AG08396 (cell line): ENCODE measurements around the gene C17orf78.
"Not testable (repeated sequence)": the region's sequence is repeated elsewhere in the genome, so short reads cannot be mapped to it uniquely, and the experiment has no call there.

Experiments
- DNase-seq: peaks from one replicate; pipeline ENCODE4 v3.0.0; 2012; ENCODE audit warnings: low spot score, mixed read lengths

Gene C17orf78

DNA sequence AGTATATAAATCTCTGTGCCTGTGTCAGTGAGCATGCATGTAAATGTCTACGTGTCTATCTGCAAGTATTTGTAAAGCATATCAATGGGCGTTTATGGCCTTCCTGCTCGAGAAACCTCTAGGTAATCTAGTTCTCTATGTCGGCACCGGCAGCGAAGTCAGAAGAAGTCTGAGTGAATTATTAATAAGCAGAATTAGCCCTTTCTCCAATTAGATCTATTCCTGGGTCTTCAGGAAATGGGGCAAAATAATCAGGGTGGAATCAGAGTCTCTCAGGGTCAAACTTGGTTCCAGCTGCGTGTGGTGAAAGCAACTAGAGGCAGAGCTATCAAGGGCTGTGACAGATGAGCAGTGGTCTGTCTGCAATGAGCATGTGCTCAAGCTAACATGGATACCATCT, at the start of gene C17orf78:
TSS of gene C17orf78 (plus strand) at position 280 of the 400 bp plus-strand sequence. CDS start at position 388, 108 bp downstream.
- no peak for DNase-seq

DNA sequence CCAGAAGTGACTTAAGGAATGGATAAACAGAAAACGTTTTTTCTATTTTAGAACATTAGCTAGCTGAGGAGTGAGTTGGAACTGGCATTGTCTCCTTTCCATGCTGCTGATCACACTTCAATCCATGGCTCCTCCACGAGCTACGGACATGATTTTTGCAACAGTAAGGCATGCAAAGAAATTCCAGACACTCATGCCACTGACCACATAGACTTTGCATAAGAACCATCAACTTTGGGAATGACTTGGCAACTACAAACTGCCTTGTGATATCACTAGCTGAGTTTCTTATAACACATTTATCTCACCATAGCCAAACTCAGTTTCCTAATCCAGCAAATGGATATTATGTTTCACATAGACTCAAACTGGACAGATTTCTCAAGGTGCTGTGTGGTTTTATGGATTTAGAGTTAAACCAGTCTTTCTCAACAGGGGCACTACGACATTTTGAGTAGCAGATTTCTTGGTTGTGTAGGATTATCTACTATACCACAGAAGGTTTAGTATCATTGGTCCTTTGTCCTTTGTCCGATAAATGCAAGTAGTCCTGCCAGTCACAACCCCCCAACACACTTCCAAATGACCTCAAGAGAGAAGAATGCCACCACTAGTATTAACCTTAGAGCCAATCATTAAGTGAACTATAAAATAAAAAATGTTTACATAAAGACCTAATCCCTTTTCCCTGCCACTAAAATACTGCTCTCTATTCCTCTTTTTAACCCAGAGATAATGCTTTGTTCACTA, 48.3 kb upstream of the C17orf78 start:
- DNase-seq = peak; percentile 66

DNA sequence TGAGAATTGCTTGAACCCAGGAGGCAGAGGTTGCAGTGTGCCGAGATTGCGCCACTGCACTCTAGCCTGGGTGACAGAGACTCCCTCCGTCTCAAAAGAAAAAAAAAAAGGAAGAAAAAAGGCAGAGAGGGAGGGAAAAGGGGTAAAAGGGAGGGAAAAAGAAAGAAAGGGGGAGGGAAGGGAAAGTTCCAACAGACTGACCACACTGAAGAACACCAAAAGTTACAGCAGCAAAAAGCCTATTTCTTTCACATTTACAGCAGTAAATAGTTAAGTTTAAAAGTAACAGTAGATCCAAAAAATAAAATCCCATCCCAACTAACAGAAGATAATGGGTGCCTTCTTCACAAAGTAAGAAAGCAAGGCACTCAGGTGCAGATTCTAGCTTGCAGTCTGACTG, 36.9 kb upstream of the C17orf78 start:
- DNase-seq = no peak

DNA sequence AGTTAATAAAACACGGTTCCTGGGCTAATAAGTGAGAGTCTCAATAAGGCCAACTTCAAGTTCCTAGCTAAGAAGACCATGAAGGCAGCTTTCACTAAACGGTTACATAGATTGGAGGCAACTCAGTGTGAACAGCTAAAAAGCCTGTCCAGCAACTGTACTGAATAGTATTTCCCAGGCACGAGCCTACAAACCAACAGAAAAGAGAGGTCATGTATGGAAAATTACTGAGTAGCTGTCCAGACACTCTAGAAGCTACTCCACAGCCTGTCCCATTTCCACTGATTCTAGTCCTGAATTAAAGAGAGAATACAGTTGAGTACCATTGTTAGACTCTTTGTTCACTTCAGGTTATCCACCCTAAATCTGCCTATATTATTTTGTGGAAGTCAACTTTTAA, 36.5 kb upstream of the C17orf78 start:
- no peak for DNase-seq

DNA sequence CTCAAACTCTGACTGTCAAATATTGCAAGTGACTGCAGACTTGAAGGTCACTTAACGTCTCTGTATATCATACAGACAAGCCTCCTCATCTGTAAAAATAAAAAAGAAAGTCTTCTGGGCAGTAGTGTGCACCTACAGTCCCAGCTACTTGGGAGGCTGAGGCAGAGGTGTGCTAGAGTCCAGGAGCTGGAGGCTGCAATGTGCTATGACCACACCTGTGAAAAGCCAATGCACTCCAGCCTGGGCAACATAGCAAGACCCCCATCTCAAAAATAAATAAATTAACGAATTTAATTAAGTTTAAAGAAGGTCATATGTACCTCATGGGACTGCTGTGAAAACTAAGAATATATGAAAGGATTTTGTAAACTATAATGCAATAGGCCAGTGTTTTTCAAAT, 35.0 kb upstream of the C17orf78 start:
- no peak for DNase-seq

DNA sequence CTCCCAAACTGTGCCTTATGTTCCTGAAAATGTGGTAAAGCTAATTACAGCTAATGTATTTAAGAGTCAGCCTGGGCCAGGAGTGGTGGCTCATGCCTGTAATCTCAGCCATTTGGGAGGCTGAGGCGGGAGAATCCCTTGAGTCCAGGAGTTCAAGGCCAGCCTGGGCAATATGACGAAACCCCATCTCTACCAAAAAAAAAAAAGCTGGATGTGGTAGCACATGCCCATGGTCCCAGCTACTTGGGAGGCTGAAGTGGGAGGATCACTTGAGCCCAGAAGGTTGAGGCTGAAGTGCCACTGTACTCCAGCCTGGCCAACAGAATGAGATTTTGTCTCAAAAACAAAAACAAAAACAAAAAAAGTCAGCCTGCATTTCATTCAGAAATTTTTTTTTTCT, 33.2 kb upstream of the C17orf78 start:
- DNase-seq = no peak

DNA sequence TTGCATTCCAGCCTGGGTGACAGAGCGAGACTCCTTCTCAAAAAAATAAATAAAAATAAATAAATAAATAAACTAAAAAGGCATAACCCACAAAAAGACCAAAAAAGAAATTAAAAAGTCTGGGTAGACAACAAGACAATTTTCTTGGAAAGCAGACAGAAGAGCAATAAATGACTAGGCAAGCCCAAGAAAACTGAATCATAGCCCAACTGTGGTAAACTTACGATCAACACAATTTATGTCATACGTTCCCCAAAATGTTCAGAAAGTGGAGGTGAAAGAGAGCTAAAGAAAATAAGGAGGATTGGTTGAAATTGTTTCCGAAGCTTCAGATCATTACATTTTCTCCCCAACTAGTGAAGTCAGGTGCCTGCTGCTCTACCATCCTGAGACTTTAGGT, 31.3 kb upstream of the C17orf78 start:
- no peak for DNase-seq

DNA sequence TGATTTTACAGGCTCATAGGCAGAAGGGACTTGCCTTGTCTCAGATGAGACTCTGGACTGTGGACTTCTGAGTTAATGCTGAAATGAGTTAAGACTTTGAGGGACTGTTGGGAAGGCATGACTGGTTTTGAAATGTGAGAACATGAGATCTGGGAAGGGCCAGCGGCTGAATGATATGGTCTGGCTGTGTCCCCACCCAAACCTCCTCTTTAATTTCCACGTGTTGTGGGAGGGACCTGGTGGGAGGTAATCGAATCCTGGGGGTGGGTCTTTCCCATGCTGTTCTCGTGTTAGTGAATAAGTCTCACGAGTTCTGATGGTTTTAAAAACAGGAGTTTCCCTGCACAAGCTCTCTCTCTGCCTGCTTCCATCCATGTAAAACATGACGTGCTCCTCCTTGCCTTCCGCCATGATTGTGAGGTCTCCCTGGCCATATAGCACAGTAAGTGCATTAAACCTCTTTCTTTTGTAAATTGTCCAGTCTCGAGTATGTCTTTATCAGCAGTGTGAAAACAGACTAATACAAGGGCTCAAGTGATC, 28.9 kb upstream of the C17orf78 start:
- not testable (repeated sequence) for DNase-seq

DNA sequence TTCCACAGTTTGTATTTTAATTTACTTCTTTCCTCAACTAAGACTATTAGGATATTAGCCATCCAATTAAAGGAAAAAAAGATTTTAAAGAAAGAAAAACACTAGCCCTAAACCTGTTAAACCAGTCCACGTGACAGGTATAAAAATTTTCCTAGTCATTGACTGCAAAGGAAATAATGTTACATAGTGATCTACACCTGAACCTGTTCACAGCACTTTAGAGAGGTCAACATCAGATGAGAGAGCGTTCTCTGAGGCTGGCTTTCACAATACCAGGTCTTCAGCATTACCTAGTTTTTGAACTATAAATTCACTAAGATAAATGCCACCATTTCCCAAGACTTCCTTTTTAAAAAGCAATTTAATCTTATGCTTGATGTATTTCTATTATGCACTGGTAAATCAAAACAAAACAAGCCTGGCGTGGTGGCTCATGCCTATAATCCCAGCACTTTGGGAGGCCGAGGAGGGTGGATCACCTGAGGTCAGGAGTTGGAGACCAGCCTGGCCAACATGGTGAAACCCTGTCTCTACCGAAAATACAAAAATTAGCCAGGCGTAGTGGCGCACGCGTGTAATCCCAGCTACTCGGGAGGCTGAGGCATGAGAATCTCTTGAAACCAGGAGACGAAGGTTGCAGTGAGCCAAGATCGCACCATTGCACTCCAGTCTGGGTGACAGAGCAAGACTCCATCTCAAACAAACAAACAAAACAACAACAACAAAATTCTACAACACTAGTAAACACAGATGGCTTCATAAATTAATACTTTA, 18.8 kb upstream of the C17orf78 start:
- DNase-seq = not testable (repeated sequence)

DNA sequence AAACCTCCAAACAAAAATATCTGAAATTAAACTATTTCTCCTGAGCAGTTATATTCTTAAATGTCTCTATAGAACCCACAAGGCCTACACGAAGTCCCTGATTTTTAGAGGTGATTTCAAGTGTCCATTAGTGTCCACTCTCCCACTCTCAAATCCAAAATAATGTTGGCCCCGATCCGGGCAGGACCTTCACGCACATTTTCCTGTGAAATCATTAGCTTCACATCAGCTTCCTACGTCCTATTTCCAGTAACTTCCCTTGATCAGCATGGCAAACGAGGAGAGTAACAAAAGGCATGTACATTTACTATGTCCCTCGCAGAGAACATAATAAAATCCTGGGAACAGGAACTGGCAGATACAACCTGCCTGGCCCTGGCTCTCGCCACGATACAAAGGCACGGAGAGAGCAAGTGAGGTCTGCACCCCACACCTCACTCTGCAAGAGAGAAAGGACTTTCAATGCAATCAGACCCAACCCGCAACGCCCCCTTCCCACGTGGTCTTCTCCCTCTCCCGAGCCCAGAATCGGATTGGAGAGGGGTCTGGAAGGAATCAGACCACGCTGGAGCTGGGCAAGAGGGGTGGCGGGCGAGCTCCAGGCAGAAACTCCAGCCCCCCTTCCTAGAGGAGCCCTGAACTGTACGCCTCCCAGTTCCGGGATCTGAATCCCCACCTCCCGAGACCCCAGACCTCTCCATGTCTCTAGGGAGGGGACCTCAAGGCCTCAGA, 17.5 kb upstream of the C17orf78 start:
- peak; percentile 68 for DNase-seq

DNA sequence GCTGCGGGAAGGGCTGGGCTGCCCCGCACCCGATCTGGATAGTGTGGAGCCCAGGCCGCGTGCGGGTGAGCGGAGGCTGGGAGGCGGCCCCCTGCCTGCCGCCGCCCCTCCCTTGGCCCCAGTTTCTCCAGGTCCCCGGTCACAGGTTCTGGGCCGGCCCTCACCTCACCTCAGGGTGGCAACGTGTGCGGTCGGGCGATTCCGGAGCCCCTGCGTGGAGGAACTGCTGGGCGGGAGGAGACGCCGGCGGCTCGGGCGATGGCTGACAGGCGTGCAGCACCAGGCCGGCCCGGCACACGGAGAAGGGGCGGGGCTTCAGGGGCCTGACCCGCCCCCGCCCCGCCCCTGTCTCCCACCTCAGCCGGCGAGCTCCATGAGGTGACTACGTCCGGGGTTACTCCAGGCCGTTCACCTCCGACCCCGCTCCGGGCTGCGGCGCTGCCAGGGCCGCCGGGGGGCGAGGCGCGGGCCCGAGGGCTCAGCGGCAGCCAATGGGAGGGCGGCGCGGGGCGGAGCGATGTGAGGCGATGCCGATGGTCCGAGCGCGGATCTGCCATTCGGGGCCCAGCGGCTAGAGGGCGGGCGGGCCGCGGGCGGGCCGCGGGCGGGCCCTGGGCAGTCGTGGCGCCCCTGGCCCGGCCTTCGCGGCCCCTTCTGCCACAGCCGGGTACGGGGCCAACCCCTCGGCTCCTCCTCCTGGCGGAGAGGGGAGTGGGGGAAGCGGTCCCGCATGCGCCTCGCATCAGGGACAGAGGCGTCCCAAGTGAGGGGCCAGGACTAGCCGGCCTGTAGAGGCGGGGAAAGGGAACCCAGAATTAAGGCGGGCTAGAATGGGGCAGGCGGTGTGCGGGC, 16.7 kb upstream of the C17orf78 start:
- DNase-seq = peak; percentile 99

DNA sequence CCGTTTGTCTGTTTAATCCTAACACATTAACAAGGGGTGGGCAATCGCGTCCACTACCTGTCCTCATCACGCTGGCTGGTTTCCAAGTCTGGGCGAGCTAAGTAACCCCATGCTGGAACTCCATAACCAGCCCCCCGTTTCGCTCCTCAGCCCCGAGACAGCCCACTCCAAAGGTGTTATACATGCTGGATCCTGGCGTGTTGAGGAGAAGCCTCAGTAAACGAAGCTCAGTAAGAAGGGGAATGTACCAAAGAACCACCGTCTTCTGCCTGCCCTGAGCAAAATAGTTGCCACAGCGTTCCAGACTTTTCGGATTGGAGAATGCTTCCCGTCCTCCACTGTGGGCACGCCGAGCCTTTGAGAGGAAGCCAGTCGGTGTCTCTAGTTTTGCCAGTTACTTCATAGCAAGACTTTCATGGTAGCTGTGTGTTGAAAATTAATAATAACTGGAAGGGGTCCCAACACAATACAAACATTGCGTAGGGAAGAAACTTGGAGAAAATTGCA, 16.1 kb upstream of the C17orf78 start:
- peak; percentile 29 for DNase-seq

DNA sequence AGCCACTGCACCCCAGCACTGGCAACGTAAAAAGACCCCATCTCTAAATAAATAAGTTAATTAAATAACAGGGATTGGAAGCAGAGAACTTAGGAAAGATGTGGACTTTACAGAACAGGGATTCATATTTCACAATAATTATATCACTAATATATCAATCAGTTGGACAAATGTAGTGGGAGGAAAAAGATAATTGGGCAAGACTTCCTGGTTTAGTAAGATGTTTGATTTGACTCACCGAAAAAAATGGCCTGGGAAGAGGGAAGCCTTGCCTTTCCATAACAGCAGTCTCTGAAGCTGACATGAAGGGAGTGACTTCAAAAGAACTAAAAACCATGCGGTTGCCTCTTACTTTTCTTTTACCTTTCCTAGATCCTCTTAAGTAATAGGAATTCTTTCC, 15.2 kb upstream of the C17orf78 start:
- peak; percentile 9 for DNase-seq

DNA sequence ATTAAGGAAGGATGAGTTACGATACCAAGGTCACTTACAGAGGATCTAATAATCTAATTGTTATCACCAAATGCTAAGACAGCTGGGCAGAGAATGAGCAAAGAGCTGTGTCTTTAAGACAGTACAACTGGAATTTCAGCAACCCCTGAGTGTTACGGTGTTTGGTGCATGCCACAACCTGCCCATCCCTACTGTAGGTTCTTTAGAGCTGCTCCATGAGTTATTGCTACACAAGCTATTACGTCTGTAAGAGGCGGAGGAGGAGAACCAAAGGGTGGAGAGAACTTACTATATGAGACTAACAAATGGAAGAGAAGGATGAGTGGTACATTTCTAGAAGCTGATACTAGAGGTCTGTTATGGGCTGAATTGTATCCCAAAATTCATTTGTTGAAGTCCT, 14.2 kb upstream of the C17orf78 start:
- no peak for DNase-seq

DNA sequence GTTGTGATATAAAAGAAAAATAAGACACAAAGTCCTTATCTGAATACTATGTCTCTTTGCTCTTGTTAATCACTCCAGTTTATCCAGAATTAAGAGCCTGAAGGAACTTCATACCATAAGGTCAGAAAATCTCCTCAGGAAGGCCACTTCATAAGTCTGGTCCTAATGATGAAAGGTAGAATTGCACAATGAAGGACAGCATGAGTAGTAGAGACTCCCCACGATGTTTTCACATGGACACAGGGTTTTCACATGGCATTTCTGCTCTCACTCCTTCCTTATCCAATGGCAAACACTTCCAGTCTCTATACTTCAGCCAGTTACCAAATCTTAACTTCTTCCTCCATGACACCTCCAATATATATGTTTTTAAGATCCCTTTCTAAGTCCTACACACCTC, 10.2 kb upstream of the C17orf78 start:
- DNase-seq = no peak

DNA sequence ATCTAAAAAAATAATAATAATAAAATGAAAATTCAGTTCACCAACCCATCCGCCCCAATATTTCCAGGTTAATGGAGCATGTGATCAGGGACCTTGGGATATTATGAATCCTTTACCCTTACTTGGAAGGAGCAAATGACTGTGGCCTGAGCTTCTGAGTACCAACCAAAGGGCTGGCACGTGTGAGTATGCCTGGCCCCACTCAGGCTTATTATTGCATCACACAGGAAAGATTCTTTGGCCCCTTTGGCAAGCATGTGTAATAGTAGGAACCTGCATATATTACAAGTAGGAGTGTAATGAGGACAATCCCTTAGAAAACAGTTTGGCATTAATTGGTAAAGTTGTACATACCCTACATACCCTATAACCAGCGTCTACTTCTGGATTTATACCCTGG, 7.2 kb upstream of the C17orf78 start:
- DNase-seq = peak; percentile 11

DNA sequence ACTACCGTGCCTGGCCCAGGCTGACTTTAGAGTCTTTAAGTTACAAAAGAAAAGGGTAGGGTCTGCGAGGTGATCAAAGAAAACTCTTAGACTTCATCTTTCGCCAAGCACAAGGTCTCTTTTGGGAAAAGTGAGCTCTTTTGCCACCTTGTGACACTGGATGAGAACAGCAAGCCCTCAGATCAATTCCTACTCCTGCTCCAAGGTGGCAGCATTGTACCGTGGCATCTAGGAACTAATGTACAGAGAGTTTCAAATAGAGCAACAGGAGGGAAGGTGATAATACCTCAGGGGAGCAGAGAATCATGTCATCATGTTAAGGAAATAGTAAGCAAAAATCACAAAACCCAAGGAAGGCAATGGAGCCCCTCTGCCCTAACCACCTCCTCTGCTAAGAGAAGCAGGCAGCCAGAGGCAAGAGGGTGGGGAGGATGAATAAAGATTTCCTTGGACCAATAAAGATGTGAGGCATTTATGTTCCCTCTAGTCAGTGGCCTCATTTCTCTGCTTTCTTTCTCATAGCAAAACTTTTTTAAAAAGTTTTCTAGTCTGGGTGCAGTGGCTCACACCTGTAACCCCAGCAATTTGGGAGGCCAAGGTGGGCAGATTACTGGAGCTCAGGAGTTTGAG, 2.1 kb upstream of the C17orf78 start:
- peak; percentile 71 for DNase-seq

DNA sequence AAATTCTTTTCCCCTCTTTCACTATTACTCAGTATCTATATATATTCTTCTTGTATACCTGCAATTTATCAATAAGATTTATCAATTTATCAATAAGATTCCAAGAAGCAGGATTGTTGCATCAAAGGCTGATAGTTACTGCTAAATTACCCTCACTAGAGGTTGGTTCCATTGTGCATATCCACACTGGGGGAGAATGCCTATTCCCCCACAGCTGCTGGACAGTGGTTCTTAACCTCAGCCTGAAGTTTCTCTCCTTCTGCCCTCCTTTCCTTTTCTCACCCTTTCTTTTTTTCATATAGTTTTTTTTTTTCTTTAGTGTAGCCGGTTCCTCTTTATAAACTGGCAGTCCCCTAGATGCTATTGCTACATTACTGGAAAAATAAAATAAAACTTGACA, 6.3 kb downstream of the C17orf78 start:
- no peak for DNase-seq

DNA sequence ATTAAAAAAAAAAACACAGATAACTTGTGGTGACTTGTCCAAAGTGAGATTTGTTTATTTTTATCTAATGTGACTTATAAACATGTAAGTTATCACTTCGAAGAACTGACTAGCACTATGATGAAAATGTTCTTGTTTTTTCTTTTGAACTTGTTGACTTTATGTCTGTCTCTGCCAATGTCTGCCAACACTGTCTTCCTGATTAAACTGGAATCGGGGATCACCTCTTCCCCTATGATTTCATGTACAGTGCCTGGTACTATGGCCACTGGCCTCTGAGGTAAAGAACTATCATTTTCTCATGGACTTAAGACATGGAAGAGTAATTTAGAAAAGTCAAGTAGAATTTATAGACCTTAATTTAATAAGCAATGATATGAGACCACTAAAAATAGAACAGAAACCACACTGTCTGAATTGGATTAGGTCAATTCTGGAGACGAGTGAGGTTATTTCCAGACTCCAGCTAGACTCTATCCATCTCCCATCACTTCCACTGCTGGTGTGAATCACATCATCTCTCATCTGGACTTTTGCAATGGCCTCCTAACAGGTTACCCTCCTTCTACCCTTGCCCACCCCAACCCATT, 8.9 kb downstream of the C17orf78 start:
- DNase-seq = no peak

DNA sequence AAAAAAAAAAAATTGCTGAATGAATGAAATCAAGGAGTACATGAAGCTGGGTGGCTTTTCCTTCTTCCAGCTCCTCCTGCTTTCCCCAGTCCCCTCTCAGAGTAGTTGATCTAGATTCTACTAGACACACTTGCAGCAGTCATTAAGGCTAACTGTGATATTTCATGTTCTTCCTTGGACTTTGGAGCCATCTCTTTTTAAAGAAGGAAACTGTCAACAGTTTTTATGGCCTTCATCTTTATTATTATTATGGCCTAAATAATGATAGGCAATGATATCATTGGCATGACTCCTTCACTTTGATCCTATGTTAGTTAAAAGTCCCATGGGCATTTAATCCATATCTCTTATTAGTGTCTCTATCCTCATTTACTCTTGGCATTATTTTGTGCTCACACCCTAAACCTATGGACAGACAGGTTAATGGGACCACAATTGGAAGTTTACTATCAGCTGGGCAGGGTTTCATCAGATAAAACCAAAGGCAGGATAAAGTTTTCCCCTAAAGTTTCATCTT, 9.7 kb downstream of the C17orf78 start:
- no peak for DNase-seq
